Ishikawa (cell line): Measurements from ENCODE around the gene NSUN3.

Source experiments
- CEBPB ChIP-seq: IDR thresholded peaks from 2 replicates; pipeline ENCODE4 v1.6.1; 2012
- CREB1 ChIP-seq: IDR thresholded peaks from 2 replicates; pipeline ENCODE4 v1.6.1; 2012; ENCODE audit warnings: low read depth
- EGR1 ChIP-seq: IDR thresholded peaks from 2 replicates; pipeline ENCODE4 v1.6.1; 2012
- EP300 ChIP-seq: IDR thresholded peaks from 2 replicates; pipeline ENCODE4 v1.6.1; 2012; ENCODE audit warnings: borderline replicate concordance
- FOXM1 ChIP-seq: IDR thresholded peaks from 2 replicates; pipeline ENCODE4 v1.6.1; 2012; ENCODE audit warnings: low read depth, borderline replicate concordance
- MAX ChIP-seq: IDR thresholded peaks from 2 replicates; pipeline ENCODE4 v1.6.1; 2012
- NFIC ChIP-seq: IDR thresholded peaks from 2 replicates; pipeline ENCODE4 v1.6.1; 2012
- RAD21 ChIP-seq: IDR thresholded peaks from 2 replicates; pipeline ENCODE4 v1.6.1; 2012; ENCODE audit warnings: low read depth
- REST ChIP-seq: IDR thresholded peaks from 2 replicates; pipeline ENCODE4 v1.6.1; 2012; ENCODE audit warnings: low read depth, mild to moderate bottlenecking
- TAF1 ChIP-seq: IDR thresholded peaks from 2 replicates; pipeline ENCODE4 v1.6.1; 2012; ENCODE audit warnings: low read depth, mild to moderate bottlenecking
- TCF12 ChIP-seq: IDR thresholded peaks from 2 replicates; pipeline ENCODE4 v1.6.1; 2012; ENCODE audit warnings: low read depth
- TEAD4 ChIP-seq: IDR thresholded peaks from 2 replicates; pipeline ENCODE4 v1.6.1; 2012
- USF1 ChIP-seq: IDR thresholded peaks from 2 replicates; pipeline ENCODE4 v1.6.1; 2012
- YY1 ChIP-seq: IDR thresholded peaks from 2 replicates; pipeline ENCODE4 v1.6.1; 2012; ENCODE audit warnings: low read depth
- ZBTB7A ChIP-seq: IDR thresholded peaks from 2 replicates; pipeline ENCODE4 v1.6.1; 2012; ENCODE audit warnings: low read depth

The NSUN3 gene

GRCh38 chr3:94110854-94111253, 48.0 kb downstream of the NSUN3 start:
- TF ChIP-seq TAF1 = no peak

- TF ChIP-seq FOXM1 (no peak), NFIC (no peak), CEBPB (no peak), TCF12 (no peak), MAX (no peak), ZBTB7A (no peak), USF1 (no peak), EGR1 (no peak), EP300 (no peak), RAD21 (no peak), REST (no peak), TAF1 (no peak), CREB1 (no peak), TEAD4 (no peak)
Measured at GRCh38 chr3:94114666-94115065, 51.8 kb downstream of the NSUN3 start.

GRCh38 chr3:94115482-94115881, 52.6 kb downstream of the NSUN3 start:
- TF ChIP-seq RAD21 (peak; percentile 35; the same call in 1 of the 2 replicates), CREB1 (no peak)

GRCh38 chr3:94117729-94118128, 54.9 kb downstream of the NSUN3 start:
- no peak for TF ChIP-seq REST
- TF ChIP-seq FOXM1 = no peak
- TF ChIP-seq TEAD4 = no peak
- no peak for TF ChIP-seq EGR1
- TF ChIP-seq RAD21 = no peak
- no peak for TF ChIP-seq NFIC
- no peak for TF ChIP-seq YY1
- no peak for TF ChIP-seq USF1
- no peak for TF ChIP-seq CEBPB
- TF ChIP-seq TCF12 = no peak
- no peak for TF ChIP-seq TAF1
- TF ChIP-seq EP300 = no peak
- no peak for TF ChIP-seq MAX
- no peak for TF ChIP-seq ZBTB7A
- no peak for TF ChIP-seq CREB1

GRCh38 chr3:94118390-94118789, 55.5 kb downstream of the NSUN3 start:
- TF ChIP-seq CEBPB = no peak
- TF ChIP-seq TCF12 = no peak
- TF ChIP-seq MAX = no peak
- TF ChIP-seq RAD21 = no peak
- TF ChIP-seq TEAD4 = no peak
- TF ChIP-seq FOXM1 = no peak
- TF ChIP-seq YY1 = no peak
- TF ChIP-seq CREB1 = no peak
- TF ChIP-seq REST = no peak
